Transverse colon (tissue), 4 donors: Measurements from ENCODE around the gene SELP.

ENCODE experiments used
- CTCF ChIP-seq, 5 experiments: fragments of 200-600 bp in 3 of 5; fragments of 450-650 bp in 2 of 5; sonication (generic) in 3 of 5; IDR thresholded peaks; 1 replicate in 2 of 5; 2 replicates in 3 of 5; pipeline ENCODE4 v1.5.1; 2016 to 2017; ENCODE audit warnings: antibody characterized with exemption in 5 of 5, inconsistent platforms in 3 of 5, mild to moderate bottlenecking in 2 of 5, moderate library complexity in 1 of 5
- EP300 ChIP-seq: sonication (generic); formaldehyde crosslinking; IDR thresholded peaks from one replicate; pipeline ENCODE4 v1.6.1; 2017; ENCODE audit warnings: antibody characterized with exemption, low read depth
- POLR2A ChIP-seq: fragments of 450-650 bp; IDR thresholded peaks from one replicate; pipeline ENCODE4 v1.6.1; 2016; ENCODE audit warnings: antibody characterized with exemption, mild to moderate bottlenecking, moderate library complexity
- POLR2AphosphoS5 ChIP-seq, 3 donors: sonication (generic); formaldehyde crosslinking; IDR thresholded peaks; one replicate each; pipeline ENCODE4 v1.6.1; 2016; ENCODE audit warnings: antibody characterized with exemption in 3 of 3

GRCh38 chr1:169577981-169578738 lies 51.8 kb downstream of the SELP start:
- TF ChIP-seq EP300 (no peak), POLR2A (no peak), POLR2AphosphoS5 (IDR thresholded peaks at IDR 0.05) (no peak), CTCF (IDR thresholded peaks at IDR 0.05) (no peak)
